TTC549 (cell line): ENCODE data around the gene SLC12A2.

ENCODE experiments used
- FAIRE-seq: peaks from 2 replicates; lab custom pipeline; 2012; peaks lifted over from hg19 to GRCh38; lab: Jason Lieb, UNC

SLC12A2 gene

GRCh38 chr5:128228008-128228407 lies 144.4 kb downstream of the SLC12A2 start:
- no peak for FAIRE-seq

GRCh38 chr5:128228521-128228920 lies 145.0 kb downstream of the SLC12A2 start:
- FAIRE-seq = no peak

- no peak for FAIRE-seq
These were observed 151.5 kb downstream of the SLC12A2 start for GRCh38 chr5:128234928-128235641.

GRCh38 chr5:128236334-128236733 lies 152.8 kb downstream of the SLC12A2 start:
- FAIRE-seq = no peak

- no peak for FAIRE-seq
These were observed 153.4 kb downstream of the SLC12A2 start for GRCh38 chr5:128237000-128237399.

GRCh38 chr5:128237546-128237945 lies 154.0 kb downstream of the SLC12A2 start:
- FAIRE-seq = no peak
